SK-N-SH (cell line): ENCODE measurements around the gene CLEC16A. TPM values are rescaled to one million over a fixed set of nuclear protein-coding genes. Genes with fewer than 3 reads are reported as not detected.

Source experiments
- CTCF ChIA-PET: fragments of 300-600, 350-600 bp; formaldehyde crosslinking; extraction: SDS; loops from one replicate; lab custom pipeline; 2021; lab: Yijun Ruan, JAX
- POLR2A ChIA-PET: fragments of 350-600 bp; sonication (Branson Sonifier 250); formaldehyde crosslinking; extraction: SDS; loops from one replicate; lab custom pipeline; 2020; ENCODE audit warnings: antibody characterized with exemption, inconsistent platforms; lab: Yijun Ruan, JAX
- DNase-seq: peaks from one replicate; pipeline ENCODE4 v3.0.0; 2012
- H2AFZ ChIP-seq: fragments of 200-600 bp; sonication (generic); 2 replicates; pipeline ENCODE4 v1.8.1; 2016; ENCODE audit warnings: antibody characterized with exemption, mild to moderate bottlenecking, low read depth
- H3F3A ChIP-seq: fragments of 200-600 bp; sonication (generic); replicated peaks from 2 replicates; pipeline ENCODE3; 2016; ENCODE audit warnings: antibody characterized with exemption, mild to moderate bottlenecking; ENCODE audit not compliant: insufficient read depth
- H3K27ac ChIP-seq, 2 experiments: fragments of 200-500 bp in 1 of 2; fragments of 200-600 bp in 1 of 2; sonication (Bioruptor generic) in 1 of 2; sonication (generic), shearing (Covaris generic) in 1 of 2; 2 replicates each; pipeline versions ENCODE4 v1.5.1 to v1.6.1; 2014 to 2016; ENCODE audit warnings: low read depth in 2 of 2, inconsistent platforms in 1 of 2, low read length in 1 of 2, mild to moderate bottlenecking in 1 of 2, mixed read lengths in 1 of 2
- H3K27me3 ChIP-seq: fragments of 200-600 bp; sonication (generic), shearing (Covaris generic); 2 replicates; pipeline ENCODE4 v1.6.1; 2016; ENCODE audit warnings: mixed run types; ENCODE audit not compliant: insufficient read depth
- H3K36me3 ChIP-seq, 2 experiments: fragments of 200-500 bp in 1 of 2; fragments of 200-600 bp in 1 of 2; sonication (Bioruptor generic) in 1 of 2; sonication (generic) in 1 of 2; replicated peaks in 1 of 2; 2 replicates each; pipeline versions ENCODE3 to v1.5.1; 2014 to 2016; ENCODE audit warnings: low read length in 1 of 2, mild to moderate bottlenecking in 1 of 2; ENCODE audit not compliant: insufficient read depth in 2 of 2, control insufficient read depth in 1 of 2
- H3K4me1 ChIP-seq, 2 experiments: fragments of 200-500 bp in 1 of 2; fragments of 200-600 bp in 1 of 2; sonication (Bioruptor generic) in 1 of 2; sonication (generic), shearing (Covaris generic) in 1 of 2; 2 replicates each; pipeline versions ENCODE4 v1.5.1 to v1.6.1; 2014 to 2016; ENCODE audit warnings: low read depth in 1 of 2, low read length in 1 of 2, mixed run types in 1 of 2; ENCODE audit not compliant: insufficient read depth in 2 of 2, control insufficient read depth in 1 of 2
- H3K4me2 ChIP-seq: fragments of 200-600 bp; sonication (generic), shearing (Covaris generic); 2 replicates; pipeline ENCODE4 v1.6.1; 2017; ENCODE audit warnings: mixed run types
- H3K4me3 ChIP-seq, 2 experiments: fragments of 200-500 bp in 1 of 2; fragments of 200-600 bp in 1 of 2; sonication (Bioruptor generic) in 1 of 2; sonication (generic), shearing (Covaris generic) in 1 of 2; 2 replicates each; pipeline versions ENCODE4 v1.5.1 to v1.8.1; 2014 to 2016; ENCODE audit warnings: low read depth in 2 of 2, inconsistent platforms in 1 of 2, low read length in 1 of 2, mild to moderate bottlenecking in 1 of 2, mixed read lengths in 1 of 2, moderate library complexity in 1 of 2
- H3K79me2 ChIP-seq: fragments of 200-600 bp; sonication (generic); 2 replicates; pipeline ENCODE4 v1.8.1; 2017; ENCODE audit warnings: mild to moderate bottlenecking; ENCODE audit not compliant: insufficient read depth
- H3K9ac ChIP-seq: fragments of 200-600 bp; sonication (generic); 2 replicates; pipeline ENCODE4 v1.6.1; 2017; ENCODE audit warnings: mixed run types
- H3K9me2 ChIP-seq: fragments of 200-600 bp; sonication (generic); 2 replicates; pipeline ENCODE4 v1.6.1; 2017; ENCODE audit warnings: mixed run types
- H3K9me3 ChIP-seq: fragments of 200-600 bp; sonication (generic); 2 replicates; pipeline ENCODE4 v1.6.1; 2017; ENCODE audit warnings: mixed run types, mild to moderate bottlenecking, moderate library complexity
- H4K20me1 ChIP-seq: fragments of 200-600 bp; sonication (generic); 2 replicates; pipeline ENCODE4 v1.6.1; 2017; ENCODE audit warnings: mild to moderate bottlenecking, mixed run types; ENCODE audit not compliant: insufficient read depth
- CHD2 ChIP-seq: fragments of 150-350 bp; IDR thresholded peaks from 2 replicates; pipeline ENCODE4 v1.6.1; 2018; ENCODE audit warnings: low read length; ENCODE audit not compliant: partially characterized antibody
- ELF1 ChIP-seq: IDR thresholded peaks from 2 replicates; pipeline ENCODE4 v1.4.0; 2012
- EP300 ChIP-seq, 2 experiments: IDR thresholded peaks; 2 replicates each; pipeline versions ENCODE4 v1.4.0 to v1.6.1; 2012; ENCODE audit warnings: borderline replicate concordance in 1 of 2, low read depth in 1 of 2, low read length in 1 of 2
- FOXM1 ChIP-seq: IDR thresholded peaks from 2 replicates; pipeline ENCODE4 v1.4.0; 2012; ENCODE audit warnings: low read depth, mild to moderate bottlenecking
- GABPA ChIP-seq: IDR thresholded peaks from 2 replicates; pipeline ENCODE4 v1.4.0; 2012; ENCODE audit warnings: low read depth, mild to moderate bottlenecking
- GATA2 ChIP-seq: sonication (generic); formaldehyde crosslinking; IDR thresholded peaks from 2 replicates; pipeline ENCODE4 v1.5.0; 2020; ENCODE audit warnings: mild to moderate bottlenecking, missing genetic modification reagents
- JUND ChIP-seq: IDR thresholded peaks from 2 replicates; pipeline ENCODE4 v1.4.0; 2012
- MEF2A ChIP-seq: IDR thresholded peaks from 2 replicates; pipeline ENCODE4 v1.4.0; 2012; ENCODE audit warnings: low read depth, borderline replicate concordance
- MXI1 ChIP-seq: IDR thresholded peaks from 2 replicates; pipeline ENCODE4 v1.6.1; 2012; ENCODE audit warnings: mild to moderate bottlenecking, low read depth, low read length, improper control_type of control experiment
- NRF1 ChIP-seq: IDR thresholded peaks from 2 replicates; pipeline ENCODE4 v1.6.1; 2012; ENCODE audit warnings: low read depth, mild to moderate bottlenecking, low read length
- POLR2AphosphoS5 ChIP-seq: IDR thresholded peaks from 2 replicates; pipeline ENCODE4 v1.6.1; 2012; ENCODE audit warnings: low read depth, low read length
- RAD21 ChIP-seq: IDR thresholded peaks from 2 replicates; pipeline ENCODE4 v1.6.1; 2012; ENCODE audit warnings: mild to moderate bottlenecking, low read length
- REST ChIP-seq: IDR thresholded peaks from 2 replicates; pipeline ENCODE4 v1.6.1; 2012; ENCODE audit warnings: mild to moderate bottlenecking, low read depth, low read length, moderate library complexity
- SIN3A ChIP-seq: IDR thresholded peaks from 2 replicates; pipeline ENCODE4 v1.6.1; 2012; ENCODE audit warnings: low read depth, mild to moderate bottlenecking, low read length, moderate library complexity, borderline replicate concordance
- SMC3 ChIP-seq: IDR thresholded peaks from 2 replicates; pipeline ENCODE4 v1.6.1; 2012; ENCODE audit warnings: low read depth, low read length, improper control_type of control experiment
- TCF12 ChIP-seq: IDR thresholded peaks from 2 replicates; pipeline ENCODE4 v1.4.0; 2012
- YY1 ChIP-seq: IDR thresholded peaks from 2 replicates; pipeline ENCODE4 v1.4.0; 2012; ENCODE audit warnings: low read depth, mild to moderate bottlenecking
- ZBTB33 ChIP-seq: IDR thresholded peaks from 2 replicates; pipeline ENCODE4 v1.4.0; 2012; ENCODE audit warnings: low read depth, borderline replicate concordance
- WGBS: methylation state at CpG from one replicate; pipeline ENCODE4 v1.1.6; 2017; ENCODE audit warnings: low lambda C conversion rate; 5-methylcytosine and 5-hydroxymethylcytosine counted together
- polyA plus RNA-seq, 3 experiments: library from polyadenylated mRNA; depleted of rRNA; stranded (reverse); fragments of >200 nt; gene quantifications; 2 replicates each; pipeline ENCODE4 v1.2.3, GENCODE V29; 2012
- TF ChIP-seq, protein P1 (sequence below): IDR thresholded peaks from 2 replicates; pipeline ENCODE4 v1.4.0; 2012; ENCODE audit warnings: low read depth
- TF ChIP-seq, protein P2 (sequence below): fragments of 150-350 bp; IDR thresholded peaks from 2 replicates; pipeline ENCODE4 v1.6.1; 2017; ENCODE audit warnings: antibody characterized with exemption, low read length, low read depth, borderline replicate concordance

The CLEC16A gene
- polyA plus RNA-seq, 1 of the 3 experiments (the other 2 are of a cell fraction) = 13.7 TPM

DNA sequence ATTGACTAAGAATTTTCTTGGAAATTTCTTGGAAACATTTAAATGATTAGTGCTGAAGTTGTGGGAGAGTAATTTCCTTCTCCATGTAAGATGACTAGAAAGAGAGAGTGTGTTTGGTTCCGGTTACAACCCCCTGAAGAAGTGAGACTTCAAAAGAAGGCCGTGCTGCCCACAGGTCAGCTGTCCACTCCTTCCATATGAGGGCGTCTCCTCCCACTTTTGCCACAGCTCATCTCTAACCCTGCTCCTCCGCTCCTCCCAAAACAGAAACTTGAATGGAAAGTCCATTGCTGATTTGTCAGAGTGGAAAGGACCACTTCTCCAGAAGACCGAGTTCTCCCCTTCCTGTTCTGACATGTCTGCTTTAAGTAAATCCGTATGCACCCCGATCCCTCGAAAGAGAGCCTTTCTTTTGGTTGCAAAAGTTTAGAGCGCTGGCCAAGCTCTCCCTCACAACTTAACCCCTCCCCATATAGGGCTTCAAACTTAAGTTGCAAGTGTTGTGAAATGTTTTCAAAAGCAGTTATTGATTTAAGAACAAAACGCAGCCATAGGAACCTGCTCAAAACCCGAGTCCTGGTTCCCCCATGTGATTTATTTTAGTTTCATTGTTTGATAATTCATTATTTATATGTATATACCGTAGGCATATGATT lies 182.2 kb downstream of the CLEC16A start:
- Histone ChIP-seq H3K79me2 (no peaks in the 10 kb centered on the region), H3K9ac (no peak overlapping the region), H3K27ac (no peak overlapping the region), H3K9me2 (no peaks in the 10 kb centered on the region), H3F3A (peaks cover 13% of the 10 kb centered on the region), H3K4me2 (no peak overlapping the region), H3K27me3 (no peaks in the 10 kb centered on the region), H4K20me1 (no peaks in the 10 kb centered on the region), H3K9me3 (no peaks in the 10 kb centered on the region), H3K36me3 (peaks cover 11 to 22% of the 10 kb centered on the region in 2 experiments), H3K4me1 (peaks cover 18 to 43% of the 10 kb centered on the region in 2 experiments), H2AFZ (no peak overlapping the region), H3K4me3 (no peak overlapping the region)
- no peak for DNase-seq
- 93% methylated on average over 12 of the region's 12 CpGs for WGBS
- TF ChIP-seq CHD2 (no peak), SIN3A (no peak), MXI1 (no peak), NRF1 (no peak), POLR2AphosphoS5 (no peak), REST (no peak), GATA2 (CRISPR knock-in tag) (no peak), EP300 (IDR thresholded peaks at IDR 0.05; ENCODE audit: borderline replicate concordance in 1 of 2, low read depth in 1 of 2, low read length in 1 of 2) (no peak), ELF1 (no peak), JUND (no peak), GABPA (no peak), FOXM1 (no peak), SMC3 (no peak), ZBTB33 (no peak), RAD21 (no peak), TCF12 (no peak), YY1 (no peak), MEF2A (no peak)
- TF ChIP-seq, protein P1, sequence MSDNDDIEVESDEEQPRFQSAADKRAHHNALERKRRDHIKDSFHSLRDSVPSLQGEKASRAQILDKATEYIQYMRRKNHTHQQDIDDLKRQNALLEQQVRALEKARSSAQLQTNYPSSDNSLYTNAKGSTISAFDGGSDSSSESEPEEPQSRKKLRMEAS = no peak
- TF ChIP-seq, protein P2, sequence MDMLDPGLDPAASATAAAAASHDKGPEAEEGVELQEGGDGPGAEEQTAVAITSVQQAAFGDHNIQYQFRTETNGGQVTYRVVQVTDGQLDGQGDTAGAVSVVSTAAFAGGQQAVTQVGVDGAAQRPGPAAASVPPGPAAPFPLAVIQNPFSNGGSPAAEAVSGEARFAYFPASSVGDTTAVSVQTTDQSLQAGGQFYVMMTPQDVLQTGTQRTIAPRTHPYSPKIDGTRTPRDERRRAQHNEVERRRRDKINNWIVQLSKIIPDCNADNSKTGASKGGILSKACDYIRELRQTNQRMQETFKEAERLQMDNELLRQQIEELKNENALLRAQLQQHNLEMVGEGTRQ = no peak
- ChIA-PET POLR2A (no interaction called here), CTCF (no interaction called here)
